UCSD-AML1 (cell line): ENCODE measurements around the gene COL17A1.

ENCODE experiments used
- DNase-seq: peaks from one replicate; lab custom pipeline; 2025; ENCODE audit not compliant: unreplicated experiment; lab: John Stamatoyannopoulos, UW

COL17A1 gene

GRCh38 chr10:103995134-103995533 lies 90.5 kb downstream of the COL17A1 start:
- DNase-seq = no peak

GRCh38 chr10:103991393-103992128 lies 94.1 kb downstream of the COL17A1 start:
- DNase-seq = no peak

GRCh38 chr10:103990531-103990930 lies 95.1 kb downstream of the COL17A1 start:
- DNase-seq = no peak

- DNase-seq = no peak
These were observed 95.6 kb downstream of the COL17A1 start for GRCh38 chr10:103990121-103990520.

GRCh38 chr10:103986360-103986759 lies 99.3 kb downstream of the COL17A1 start:
- DNase-seq = no peak

- no peak for DNase-seq
These were observed 100.0 kb downstream of the COL17A1 start for GRCh38 chr10:103985726-103986125.

- DNase-seq = no peak
These were observed 102.2 kb downstream of the COL17A1 start for GRCh38 chr10:103983367-103983911.

- no peak for DNase-seq
These were observed 103.0 kb downstream of the COL17A1 start for GRCh38 chr10:103982639-103983038.
